Stimulated activated CD4-positive, alpha-beta T cell treated with anti-CD3 and anti-CD28 coated beads, Interleukin-1b, Interleukin-23, amount 100 ng/mL, for 1 hour (primary cell): ENCODE data around the gene PCDH17.

ENCODE experiments used
- DNase-seq, 2 donors: peaks; one replicate each; pipeline ENCODE4 v3.0.0-alpha.2; 2020; ENCODE audit warnings: low read depth in 2 of 2

PCDH17 gene

DNA sequence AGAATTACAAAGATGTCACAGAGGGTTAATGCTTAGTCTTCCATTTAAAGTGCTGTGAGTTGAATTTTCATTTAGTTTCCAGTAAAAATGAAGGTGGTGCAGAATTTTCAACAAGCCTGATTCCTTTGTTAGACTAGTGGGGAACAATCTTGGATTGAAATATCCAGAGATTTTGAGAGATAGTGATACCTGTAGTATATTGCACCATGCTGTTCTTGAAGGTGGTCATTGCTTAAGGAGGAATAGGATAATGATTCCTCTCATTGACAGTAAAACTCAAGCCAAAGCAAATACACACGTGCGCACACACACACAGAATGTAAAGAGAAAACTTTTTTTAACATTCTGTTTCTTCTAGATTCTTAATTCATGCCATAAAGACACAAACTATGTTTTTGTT lies 5.3 kb downstream of the PCDH17 start:
- DNase-seq = no peak

DNA sequence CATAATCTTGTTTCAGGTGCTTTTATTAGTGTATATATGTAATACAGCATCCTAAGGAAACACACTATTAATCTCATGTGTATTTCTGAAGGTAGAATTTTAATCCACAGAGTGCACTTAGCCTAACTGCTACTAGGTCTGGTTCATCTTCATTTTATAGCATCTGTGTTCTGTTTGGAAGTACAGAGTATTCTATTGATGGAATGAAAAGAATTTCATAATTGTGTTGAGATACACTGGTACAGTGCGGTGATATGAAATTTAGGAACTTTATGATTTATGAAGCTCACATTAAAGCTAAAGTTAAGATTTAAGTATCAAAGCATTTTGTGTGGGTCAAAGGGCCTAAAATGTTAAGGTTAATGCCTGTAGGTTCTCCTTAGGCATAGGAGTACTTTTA lies 6.0 kb downstream of the PCDH17 start:
- no peak for DNase-seq

DNA sequence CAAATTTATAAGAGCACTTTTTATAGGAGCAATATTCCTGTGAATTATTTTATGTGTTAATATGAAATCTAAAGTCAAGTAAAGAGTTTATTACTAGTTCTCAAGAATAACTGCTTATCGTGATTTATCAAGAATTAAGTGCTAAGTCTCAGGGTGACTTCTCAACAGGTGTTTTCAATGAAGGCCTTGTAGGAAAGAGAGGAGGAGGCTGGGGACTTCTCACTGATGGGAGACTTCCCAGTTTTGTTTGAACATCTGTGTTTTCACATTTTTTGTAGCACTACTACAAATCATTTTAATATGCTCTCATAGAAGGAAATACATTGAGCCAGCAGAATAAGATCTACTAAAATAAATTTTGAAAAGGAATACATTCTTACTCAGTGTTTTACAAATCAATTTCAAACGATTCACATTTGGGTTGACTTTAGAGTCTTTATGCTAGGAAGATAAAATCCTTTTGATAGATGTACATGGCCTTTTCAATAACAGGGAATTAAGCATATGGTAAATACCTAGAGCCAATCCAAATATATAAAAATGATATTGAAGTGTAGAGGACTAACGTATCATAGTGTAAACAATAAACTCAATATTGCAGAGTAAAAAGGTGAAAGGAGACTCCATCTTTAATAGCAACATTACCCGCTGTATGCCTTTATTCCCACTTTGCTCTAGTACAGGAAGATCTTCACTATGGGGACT lies 6.8 kb downstream of the PCDH17 start:
- DNase-seq = no peak

DNA sequence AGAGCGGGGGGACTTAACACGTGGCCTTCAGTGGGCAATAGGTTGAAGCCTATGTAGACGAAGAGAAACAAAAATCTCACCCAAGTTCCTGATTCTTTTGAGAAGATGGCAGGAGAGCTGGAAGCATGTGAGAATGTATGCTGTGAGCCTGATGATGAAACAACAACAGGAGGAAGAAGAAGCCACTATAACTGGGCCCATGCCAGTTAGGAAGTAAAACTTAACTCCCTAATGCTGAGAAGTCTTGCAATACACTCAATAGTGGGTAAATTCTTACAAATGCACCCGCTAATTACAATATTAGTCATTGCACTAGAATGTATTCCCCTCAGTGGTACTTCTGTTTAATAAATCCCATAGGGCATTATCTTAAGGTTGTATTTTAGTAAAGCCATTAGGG lies 9.1 kb downstream of the PCDH17 start:
- DNase-seq = no peak

DNA sequence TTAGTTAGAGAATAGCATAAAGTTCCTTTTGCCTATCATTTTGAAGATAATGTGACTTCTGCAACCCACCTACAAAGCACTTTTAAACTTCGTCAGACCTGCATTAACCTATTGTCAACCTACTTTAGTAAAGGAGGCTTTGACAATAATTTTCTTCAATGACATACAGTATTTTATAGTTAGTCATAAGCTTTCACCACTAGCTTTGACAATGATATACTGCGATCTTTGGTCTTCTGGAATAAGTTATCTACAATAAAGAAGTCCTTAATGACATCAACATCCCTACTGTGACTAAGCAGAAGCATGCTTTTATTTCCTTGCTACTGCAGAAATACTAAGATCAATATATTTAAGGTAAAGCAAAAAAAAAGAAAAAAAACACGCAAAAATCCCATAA lies 9.5 kb downstream of the PCDH17 start:
- DNase-seq = no peak

DNA sequence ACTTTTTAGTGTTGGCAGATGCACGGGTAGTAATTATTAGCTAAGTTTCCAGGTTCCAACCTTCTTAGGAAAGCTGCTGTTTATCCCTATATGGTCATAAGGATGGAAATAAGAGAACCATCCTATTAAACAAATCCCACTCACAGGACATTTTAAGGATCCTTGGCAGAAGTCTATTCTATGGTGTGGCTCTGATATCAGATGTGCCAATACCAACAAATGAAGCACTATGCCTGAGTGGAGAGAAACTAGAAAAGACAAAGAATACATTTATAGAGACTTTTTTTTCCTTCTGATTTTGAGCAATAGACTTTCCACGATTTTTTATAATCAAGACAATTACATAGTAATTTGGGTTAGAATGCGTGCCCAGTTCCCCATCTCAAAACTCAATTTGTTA lies 12.6 kb downstream of the PCDH17 start:
- DNase-seq = no peak

DNA sequence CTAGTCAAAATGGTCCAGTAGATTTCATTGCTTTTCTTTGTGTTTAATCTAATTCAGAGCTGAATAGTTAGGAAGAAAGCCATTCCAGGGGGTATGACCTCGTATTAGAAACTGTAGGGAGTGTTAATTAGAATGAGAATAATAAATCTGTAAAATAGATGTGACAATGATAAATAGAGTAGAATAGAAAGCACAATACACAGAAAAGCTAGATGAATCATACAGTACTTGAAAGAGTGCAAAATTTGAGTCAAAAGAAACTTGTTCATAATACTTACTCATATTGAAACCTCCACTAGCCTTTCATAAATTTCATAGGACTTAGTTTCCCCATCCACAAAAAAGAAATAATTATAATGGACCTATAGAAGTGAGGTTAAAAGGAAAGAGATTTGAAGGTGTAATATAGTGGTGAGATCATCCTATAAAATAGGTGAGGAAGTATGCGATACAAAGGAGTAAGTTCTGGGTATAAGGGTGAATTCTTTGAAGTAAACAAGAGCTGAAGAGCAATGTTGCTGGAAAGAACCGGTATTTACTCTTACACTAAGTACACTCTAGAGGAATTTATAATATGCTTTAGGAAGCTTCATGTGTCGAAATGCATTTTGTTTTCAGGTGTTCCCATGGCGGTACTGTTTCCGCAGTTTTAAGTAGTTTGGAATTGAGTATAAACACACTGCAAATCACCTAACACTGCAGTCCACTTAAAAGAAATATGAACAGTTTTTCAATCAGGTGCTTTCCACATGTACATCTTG lies 21.9 kb downstream of the PCDH17 start:
- DNase-seq = no peak

DNA sequence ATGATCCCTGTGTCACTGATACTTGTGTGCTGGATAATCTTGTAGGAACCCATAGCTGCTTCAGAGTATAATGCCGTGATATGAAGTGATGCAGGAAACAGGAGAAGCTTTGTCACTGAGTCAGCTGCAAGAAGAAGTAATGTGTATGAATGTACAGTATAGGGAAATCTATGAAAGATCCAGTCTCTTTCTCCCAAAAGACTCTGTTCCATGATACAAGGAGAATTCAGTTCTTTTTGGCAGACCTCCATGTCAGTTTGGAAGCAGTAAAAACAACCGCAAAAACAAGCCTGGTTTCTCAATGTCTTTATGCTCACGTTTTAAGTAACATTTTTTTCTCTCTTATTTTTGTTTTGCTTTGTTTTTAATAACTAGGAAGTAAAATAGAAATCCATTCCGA lies 33.9 kb downstream of the PCDH17 start:
- DNase-seq = no peak

DNA sequence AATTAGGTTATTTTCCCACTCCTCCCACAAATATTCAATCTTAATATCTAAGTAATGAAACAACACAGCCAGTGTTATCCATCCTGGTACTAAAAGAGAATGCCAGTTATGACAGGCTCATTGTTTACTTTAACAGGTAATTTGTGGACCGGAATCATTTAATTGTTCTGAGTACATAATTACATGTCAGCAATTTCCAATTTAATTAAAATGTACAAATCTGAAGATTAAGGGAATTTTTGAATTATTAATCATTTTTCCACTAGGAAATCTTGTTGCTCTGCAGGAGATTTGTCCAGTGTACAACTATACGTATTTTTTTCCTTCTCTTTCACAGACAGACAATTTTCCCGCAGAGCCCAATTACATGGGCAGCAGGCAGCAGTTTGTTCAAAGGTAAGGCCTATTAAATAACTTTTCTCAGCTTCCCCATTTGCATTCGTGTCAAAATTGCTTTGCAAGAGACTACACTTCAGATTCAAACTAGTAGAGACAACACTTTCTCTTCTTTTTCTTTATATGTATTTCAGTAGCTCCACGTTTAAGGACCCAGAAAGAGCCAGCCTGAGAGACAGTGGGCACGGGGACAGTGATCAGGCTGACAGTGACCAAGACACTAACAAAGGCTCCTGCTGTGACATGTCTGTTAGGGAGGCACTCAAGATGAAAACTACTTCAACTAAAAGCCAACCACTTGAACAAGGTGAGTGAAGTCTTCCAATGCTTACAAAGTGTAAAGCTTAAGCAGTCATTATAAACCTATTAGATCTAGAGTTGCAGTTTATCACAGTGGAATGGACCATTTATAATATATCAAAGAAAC lies 34.8 kb downstream of the PCDH17 start:
- DNase-seq = no peak

DNA sequence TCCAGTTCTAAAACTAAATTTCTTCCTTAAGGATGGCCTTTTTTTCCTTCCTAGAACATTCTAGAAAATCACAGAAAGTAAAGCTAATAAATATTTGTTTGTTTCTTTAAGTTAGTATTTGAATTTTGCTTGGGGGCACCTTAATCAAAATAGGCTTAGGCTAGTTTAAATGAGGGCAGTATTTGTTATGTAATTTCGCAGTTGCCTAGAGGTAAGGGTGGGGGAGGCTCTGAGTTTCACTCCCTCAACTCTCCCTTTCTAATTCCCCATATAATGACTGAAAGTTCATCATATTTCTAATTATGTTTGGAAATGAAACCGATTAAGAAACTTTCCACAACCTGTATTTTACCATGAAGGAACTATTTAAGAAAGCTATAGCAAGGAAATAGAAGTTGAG lies 40.6 kb downstream of the PCDH17 start:
- no peak for DNase-seq

DNA sequence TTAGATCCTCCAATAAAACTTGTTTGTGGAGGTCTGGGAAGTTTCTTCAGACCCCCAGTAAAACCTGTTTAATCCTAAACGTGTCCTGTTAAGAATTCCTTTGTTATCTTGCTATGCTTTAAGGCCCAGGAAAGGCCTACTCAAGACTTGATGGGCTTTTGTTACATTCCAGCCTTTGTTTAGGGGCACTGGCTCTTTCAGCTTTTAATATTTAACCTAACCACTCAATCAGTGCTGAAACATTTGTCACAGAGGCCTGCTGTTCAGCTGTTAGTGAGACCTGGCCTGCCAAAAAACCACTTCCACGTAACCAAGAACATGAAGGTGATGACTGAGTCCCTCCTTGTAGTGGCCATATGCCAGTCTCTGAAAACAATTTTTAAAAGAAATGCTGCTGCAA lies 41.7 kb downstream of the PCDH17 start:
- DNase-seq = no peak

DNA sequence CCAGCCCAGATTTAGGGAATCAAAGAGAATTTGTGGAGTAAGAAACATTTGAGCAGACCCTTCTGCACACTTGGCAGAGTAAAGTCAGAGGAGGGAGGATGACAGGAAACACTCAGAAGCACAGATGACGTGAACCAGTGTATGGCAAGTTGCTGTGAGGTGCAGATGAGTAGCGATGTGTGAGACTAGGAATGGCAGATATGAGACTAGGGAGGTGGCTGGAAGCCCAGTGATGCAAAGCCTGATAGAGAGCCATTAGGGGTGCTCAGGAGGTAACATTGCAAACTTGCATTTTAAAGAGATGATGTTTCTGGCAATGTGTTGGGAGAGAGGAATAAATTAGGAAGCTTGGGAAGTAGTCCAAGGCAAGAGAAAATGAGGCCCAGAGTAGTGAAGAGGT lies 44.0 kb downstream of the PCDH17 start:
- no peak for DNase-seq

DNA sequence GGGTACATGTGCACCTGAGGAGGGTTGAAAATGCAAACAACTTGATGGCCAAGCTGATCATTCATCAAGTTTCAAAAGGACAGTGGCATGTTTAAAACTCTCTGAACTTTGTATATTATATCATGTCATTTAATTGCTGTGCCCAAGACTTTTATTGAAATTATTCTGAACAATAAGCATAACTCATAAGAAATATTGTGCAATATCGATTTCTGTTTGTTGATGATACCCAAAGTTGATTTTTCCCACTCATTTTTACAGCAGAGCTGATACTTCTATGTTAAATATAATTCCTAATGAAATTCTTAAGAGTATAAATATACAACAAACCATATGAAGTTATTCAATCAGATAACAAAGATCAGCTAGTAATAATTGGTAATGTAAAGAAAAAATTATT lies 49.1 kb downstream of the PCDH17 start:
- no peak for DNase-seq

DNA sequence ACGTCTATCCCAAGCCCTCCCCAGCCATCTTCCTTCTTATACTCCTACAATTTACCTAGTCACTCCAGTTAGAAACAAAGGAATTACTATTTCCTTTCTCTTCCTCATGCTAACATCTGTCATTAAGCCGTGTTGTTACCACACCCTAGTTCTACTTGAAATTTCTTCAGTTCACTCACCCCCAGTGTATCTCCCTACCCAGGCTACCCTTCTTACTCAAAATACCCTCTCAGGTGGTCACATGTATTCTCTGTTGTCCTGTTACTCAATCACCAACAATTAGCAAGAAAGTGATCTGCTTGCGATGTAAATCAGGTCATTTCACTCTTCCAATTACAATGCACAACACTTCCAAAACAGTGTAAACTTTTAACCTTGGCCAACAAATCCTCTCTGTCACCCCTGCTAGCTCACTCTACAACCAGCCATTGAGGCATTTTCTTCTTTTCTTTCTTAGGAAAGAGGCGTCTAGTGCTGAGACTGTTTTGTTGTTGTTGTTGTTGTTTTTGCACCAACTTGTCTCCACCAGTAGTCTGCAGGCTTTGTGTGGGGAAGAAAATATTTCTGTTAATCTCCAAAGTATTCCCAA lies 50.7 kb downstream of the PCDH17 start:
- no peak for DNase-seq

DNA sequence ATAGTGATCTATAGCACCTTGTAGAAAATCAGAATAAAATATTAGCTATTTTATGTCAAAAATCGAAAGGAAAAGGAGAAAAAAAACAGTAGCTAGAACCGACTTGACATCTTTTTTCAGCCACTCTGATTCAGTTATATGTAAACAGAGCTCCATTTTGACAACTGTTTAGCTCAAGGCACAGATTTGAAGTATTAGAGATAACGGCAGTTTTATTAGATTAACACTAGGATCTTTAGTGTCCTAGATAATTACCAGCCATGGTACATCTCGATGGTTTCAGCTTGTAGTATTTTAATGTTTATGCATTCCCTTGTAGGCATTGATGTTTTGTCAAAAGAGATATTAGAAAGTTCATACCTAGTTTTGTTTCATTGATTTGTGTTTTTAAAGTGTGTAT lies 67.3 kb downstream of the PCDH17 start:
- DNase-seq = no peak

DNA sequence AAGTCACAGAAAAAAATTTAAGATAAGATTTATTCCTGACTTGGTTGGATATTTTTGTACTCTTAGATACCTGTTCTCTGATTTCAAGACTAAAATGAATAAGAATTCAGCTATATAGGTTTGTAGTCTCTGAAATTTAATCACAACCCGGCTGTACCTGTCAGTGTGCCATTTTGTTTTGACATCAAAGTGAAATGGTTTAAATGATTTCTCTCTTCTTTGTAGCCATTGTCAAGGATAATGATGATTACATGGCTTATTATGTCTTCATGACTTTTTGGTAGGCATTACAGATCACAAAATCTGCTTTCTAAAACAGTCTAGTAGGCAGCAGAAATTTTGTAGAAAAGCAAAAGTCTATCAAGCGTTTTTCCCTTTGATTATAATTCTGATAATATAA lies 72.5 kb downstream of the PCDH17 start:
- no peak for DNase-seq

DNA sequence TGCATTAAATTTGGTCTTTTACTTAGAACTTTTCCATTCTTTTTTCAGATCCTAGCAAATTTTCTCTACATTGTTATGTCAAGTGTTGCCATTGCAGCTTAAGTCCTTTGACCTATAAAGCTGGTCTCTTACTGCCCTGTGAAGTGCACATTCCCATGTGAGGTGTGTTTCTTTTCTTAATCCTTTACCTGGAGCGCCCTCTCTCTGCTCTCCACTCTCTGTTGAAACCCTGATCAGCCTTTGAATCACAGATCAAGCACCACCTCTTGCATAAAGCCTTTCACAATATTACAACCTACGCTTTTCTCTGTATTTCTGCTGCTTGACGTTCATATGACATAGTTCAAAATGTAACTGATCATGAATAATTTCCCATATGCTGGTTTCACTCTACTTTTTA lies 84.8 kb downstream of the PCDH17 start:
- DNase-seq = no peak

DNA sequence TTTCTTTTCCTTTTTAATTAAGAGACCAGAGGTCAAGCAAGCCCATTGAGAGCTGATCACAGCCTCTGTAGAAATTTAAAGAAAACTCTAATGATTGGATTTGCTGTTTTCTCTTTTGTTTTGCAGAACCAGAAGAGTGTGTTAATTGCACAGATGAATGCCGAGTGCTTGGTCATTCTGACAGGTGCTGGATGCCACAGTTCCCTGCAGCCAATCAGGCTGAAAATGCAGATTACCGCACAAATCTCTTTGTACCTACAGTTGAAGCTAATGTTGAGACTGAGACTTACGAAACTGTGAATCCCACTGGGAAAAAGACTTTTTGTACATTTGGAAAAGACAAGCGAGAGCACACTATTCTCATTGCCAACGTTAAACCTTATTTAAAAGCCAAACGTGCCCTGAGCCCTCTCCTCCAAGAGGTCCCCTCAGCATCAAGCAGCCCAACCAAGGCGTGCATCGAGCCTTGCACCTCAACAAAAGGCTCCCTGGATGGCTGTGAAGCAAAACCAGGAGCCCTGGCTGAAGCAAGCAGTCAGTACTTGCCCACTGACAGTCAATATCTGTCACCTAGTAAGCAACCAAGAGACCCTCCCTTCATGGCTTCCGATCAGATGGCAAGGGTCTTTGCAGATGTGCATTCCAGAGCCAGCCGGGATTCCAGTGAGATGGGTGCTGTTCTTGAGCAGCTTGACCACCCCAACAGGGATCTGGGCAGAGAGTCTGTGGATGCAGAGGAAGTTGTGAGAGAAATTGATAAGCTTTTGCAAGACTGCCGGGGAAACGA lies 93.1 kb downstream of the PCDH17 start:
- no peak for DNase-seq

DNA sequence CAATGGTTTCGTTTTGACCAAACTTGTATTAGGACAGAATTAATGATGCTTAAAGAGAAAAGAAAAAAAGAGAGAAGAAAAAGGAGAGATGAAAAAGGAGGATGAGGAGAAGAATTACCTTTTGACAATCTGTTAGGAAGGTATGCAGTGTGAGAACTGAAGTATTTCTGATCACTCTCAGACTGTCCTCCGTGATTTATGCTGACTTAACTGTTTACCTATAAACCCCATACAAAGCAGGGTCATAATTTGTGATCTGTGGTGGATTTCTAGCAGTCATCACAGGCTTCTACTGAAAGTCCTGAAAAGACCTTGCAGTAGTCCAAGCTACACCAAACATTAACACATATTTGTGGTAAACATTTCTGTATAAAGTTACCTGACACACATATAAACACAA lies 93.9 kb downstream of the PCDH17 start:
- DNase-seq = no peak

DNA sequence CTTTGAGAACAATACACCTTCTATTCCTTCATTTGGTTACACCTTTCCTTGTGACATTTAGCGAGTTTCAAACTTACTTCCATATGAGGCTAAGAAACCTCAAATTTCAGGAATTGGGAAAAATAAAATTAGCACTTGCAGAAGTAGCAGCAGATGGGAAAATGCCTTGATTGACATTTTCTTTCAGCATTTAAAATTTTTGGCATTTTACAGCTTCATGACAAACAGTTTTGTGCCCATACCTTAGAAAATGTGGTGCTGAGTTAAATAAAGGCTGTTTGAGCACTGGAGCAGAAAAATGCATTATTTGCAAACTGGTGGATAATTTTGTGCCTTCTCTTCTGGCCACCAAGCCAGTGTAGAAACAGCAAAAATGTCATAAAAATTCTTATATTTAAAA lies 95.4 kb downstream of the PCDH17 start:
- no peak for DNase-seq

DNA sequence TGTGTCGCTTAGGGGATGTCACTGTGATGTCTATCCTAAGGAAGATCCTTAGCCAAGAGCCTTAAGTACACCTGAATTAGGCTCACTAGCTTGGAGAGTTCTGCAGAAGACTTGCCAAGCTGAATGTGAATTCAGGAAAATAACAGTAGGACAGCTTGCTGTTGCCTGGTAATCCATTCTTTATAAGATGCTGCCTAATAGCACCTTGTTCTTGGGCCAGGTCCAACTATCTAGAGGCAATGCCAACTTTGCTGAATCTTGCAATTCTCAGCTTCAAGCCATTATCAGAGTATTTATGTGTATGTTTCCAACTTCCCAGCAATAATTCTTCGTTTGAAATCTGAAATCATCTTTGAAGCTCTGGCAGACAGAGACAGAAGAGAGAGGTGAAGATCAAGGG lies 102.8 kb downstream of the PCDH17 start:
- no peak for DNase-seq

DNA sequence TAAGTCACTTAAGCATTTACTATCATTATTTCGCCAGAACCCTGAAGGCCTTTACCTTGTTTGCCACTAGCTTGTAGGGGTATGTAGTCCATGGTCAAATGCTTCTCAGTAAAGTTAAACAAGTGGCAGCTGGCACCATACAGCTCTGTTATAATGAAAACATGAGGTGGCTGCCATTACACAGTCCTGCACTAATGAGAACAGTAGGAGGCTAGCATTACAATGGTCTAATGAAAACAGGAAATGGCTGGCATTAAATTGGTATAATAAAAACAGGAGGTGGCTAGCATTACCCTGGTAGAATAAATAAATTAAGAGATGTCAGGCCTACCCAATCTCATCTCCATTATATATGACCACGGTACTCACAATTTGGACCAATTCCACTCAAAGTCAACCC lies 107.5 kb downstream of the PCDH17 start:
- no peak for DNase-seq
